ENCODE data around the gene DCXR. TPM values are rescaled to one million over a fixed set of nuclear protein-coding genes. Genes with fewer than 3 reads are reported as not detected.

DCXR gene
- total RNA-seq, 4 donors from 2014 or later = 130 to 296 (median 223) TPM

- H3K27me3 ChIP-seq = no peaks in the 10 kb centered on the region
- TF ChIP-seq POLR2A (IDR thresholded peaks at IDR 0.05) = no peak
- TF ChIP-seq, protein P1, sequence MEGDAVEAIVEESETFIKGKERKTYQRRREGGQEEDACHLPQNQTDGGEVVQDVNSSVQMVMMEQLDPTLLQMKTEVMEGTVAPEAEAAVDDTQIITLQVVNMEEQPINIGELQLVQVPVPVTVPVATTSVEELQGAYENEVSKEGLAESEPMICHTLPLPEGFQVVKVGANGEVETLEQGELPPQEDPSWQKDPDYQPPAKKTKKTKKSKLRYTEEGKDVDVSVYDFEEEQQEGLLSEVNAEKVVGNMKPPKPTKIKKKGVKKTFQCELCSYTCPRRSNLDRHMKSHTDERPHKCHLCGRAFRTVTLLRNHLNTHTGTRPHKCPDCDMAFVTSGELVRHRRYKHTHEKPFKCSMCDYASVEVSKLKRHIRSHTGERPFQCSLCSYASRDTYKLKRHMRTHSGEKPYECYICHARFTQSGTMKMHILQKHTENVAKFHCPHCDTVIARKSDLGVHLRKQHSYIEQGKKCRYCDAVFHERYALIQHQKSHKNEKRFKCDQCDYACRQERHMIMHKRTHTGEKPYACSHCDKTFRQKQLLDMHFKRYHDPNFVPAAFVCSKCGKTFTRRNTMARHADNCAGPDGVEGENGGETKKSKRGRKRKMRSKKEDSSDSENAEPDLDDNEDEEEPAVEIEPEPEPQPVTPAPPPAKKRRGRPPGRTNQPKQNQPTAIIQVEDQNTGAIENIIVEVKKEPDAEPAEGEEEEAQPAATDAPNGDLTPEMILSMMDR (IDR thresholded peaks at IDR 0.05 in 4 of 5, conservative IDR thresholded peaks at IDR 0.05 in 1 of 5) = no peak
- in situ Hi-C loops (cut with MboI; ENCODE audit: low sequenced_read_pairs in 4 of 4) (no loop called here), intact Hi-C loops (cut with DNase I; ENCODE audit: low total_unique reads) (loop anchor here (10.0 kb wide), 1 partner anchor 66 kb away; no protein-coding TSS in a partner anchor)
- no peak overlapping the region for H3K27ac ChIP-seq
- peaks cover 0 to 3% of the 10 kb centered on the region in 2 donors for H3K36me3 ChIP-seq
- peaks cover 2 to 11% of the 10 kb centered on the region in 2 donors for H3K4me1 ChIP-seq
- ATAC-seq = no peak
- H3K4me3 ChIP-seq = no peak overlapping the region
- no peak for DNase-seq
- no peaks in the 10 kb centered on the region for H3K9me3 ChIP-seq
Measured at GRCh38 chr17:82008941-82009405, 28.5 kb downstream of the DCXR start.

DNA sequence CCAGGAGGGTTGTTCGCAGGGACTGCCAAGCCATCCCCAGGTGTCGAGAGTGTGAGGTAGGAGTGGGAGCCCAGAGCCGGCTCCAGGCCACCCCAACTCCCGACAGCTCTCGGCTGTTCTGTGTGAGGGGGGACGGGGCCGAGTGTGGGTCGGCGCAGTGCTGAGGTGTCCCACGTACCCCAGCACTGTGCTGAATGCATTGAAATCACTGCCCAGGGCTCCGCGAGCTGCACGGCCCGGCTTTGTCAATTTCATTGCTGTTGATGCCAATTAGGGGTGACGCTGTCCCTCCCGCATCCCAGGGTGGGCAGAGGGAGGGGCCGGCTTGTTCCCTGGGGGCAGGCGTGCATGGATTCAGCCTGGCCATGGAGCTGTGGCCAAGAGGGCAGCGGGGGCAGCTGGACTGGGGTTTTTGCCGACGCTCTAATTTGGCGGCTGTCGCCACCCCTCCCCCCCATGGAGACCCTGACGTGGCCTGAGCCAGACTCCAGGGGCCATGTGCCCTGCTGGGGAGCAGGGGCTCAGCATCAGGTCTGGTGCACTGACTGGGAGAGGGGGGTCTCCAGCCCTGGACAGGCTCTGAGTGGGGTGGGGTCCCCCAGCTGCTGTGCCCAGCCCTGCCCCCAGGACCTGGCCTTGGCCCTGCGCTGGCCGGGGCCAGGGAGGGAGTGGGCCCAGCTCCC, 29.1 kb downstream of the DCXR start:
- intact Hi-C loops (cut with DNase I; ENCODE audit: low total_unique reads) (loop anchor here (10.0 kb wide), 1 partner anchor 66 kb away; no protein-coding TSS in a partner anchor), in situ Hi-C loops (cut with MboI; ENCODE audit: low sequenced_read_pairs in 4 of 4) (no loop called here)
- Histone ChIP-seq H3K27me3 (no peaks in the 10 kb centered on the region), H3K9me3 (no peaks in the 10 kb centered on the region), H3K4me3 (no peak overlapping the region), H3K27ac (no peak overlapping the region), H3K4me1 (peaks cover 7 to 17% of the 10 kb centered on the region in 2 donors), H3K36me3 (peaks cover 0 to 3% of the 10 kb centered on the region in 2 donors)
- TF ChIP-seq, protein P1 (IDR thresholded peaks at IDR 0.05 in 4 of 5, conservative IDR thresholded peaks at IDR 0.05 in 1 of 5) = no peak
- no peak for TF ChIP-seq POLR2A (IDR thresholded peaks at IDR 0.05)
- no peak for DNase-seq
- ATAC-seq = no peak

DNA sequence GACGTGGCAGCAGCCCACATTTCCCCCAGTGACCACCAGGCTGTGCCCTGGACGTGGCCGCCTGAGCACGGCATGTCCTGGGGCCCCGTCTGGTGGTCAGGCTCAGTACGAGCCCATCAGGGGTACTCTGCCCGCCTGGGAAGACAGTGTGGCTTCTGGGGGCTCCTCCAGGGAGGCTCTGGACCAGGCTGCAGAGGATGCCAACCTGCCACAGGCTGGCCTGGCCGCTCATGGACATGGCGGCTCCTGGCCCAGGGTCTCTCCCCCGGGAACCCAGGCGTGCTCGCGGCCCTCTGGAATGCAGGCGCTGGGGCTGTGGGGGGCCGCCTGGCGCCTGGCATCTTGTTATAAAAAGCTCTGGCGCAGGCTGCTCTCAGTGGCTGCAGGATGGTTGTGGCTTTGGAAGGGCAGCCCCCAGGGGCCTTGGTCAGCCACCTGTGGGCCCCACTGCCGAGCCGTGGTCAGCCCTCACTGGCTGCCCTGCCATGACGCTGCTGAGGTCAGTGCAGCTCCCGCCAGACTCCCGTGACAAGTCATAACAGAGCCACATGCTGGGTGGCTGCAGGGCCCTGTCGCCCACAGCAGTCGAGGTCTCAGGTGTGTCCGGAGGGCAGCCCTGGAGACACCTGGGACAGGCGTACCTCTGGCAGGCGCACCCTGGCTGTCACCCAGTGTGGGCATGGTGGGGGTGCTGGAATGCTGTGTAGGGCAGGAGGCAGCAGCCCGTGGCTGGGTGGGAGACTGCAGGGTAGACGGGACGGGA, 29.8 kb downstream of the DCXR start:
- intact Hi-C loops (cut with DNase I; ENCODE audit: low total_unique reads) = loop anchor here (10.0 kb wide), 1 partner anchor 67 kb away; no protein-coding TSS in a partner anchor
- no peak overlapping the region for H3K27ac ChIP-seq
- H3K36me3 ChIP-seq = peaks cover 0 to 3% of the 10 kb centered on the region in 2 donors
- H3K4me1 ChIP-seq = peaks cover 15 to 24% of the 10 kb centered on the region in 2 donors
- H3K4me3 ChIP-seq = no peak overlapping the region
- DNase-seq (no peak), ATAC-seq (no peak)
- H3K9me3 ChIP-seq = no peaks in the 10 kb centered on the region
- TF ChIP-seq POLR2A (IDR thresholded peaks at IDR 0.05) = no peak
- TF ChIP-seq, protein P1 (IDR thresholded peaks at IDR 0.05 in 4 of 5, conservative IDR thresholded peaks at IDR 0.05 in 1 of 5) = no peak
- H3K27me3 ChIP-seq = no peaks in the 10 kb centered on the region
- in situ Hi-C loops (cut with MboI; ENCODE audit: low sequenced_read_pairs in 4 of 4) = no loop called here

DNA sequence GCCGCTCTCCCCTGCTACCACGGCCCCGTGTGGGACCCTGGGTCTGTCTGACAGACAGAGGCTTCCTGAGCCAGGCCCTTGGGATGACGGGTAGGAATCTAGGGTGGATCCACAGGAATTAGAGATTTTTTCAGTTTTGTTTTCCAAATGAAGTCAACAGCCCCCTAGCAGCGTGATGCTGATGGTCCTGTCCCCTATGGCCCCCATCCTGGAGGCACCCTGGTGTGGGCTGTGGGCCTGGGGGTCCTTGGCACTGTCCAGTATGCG, 30.3 kb downstream of the DCXR start:
- intact Hi-C loops (cut with DNase I; ENCODE audit: low total_unique reads) (loop anchor here (10.0 kb wide), 1 partner anchor 68 kb away; no protein-coding TSS in a partner anchor), in situ Hi-C loops (cut with MboI; ENCODE audit: low sequenced_read_pairs in 4 of 4) (no loop called here)
- no peaks in the 10 kb centered on the region for H3K9me3 ChIP-seq
- H3K36me3 ChIP-seq = peaks cover 0 to 3% of the 10 kb centered on the region in 2 donors
- H3K4me3 ChIP-seq = no peak overlapping the region
- no peaks in the 10 kb centered on the region for H3K27me3 ChIP-seq
- no peak for TF ChIP-seq POLR2A (IDR thresholded peaks at IDR 0.05)
- TF ChIP-seq, protein P1 (IDR thresholded peaks at IDR 0.05 in 4 of 5, conservative IDR thresholded peaks at IDR 0.05 in 1 of 5) = no peak
- ATAC-seq (no peak), DNase-seq (no peak)
- no peak overlapping the region for H3K27ac ChIP-seq
- H3K4me1 ChIP-seq = peaks cover 20 to 30% of the 10 kb centered on the region in 2 donors

Data from gastrocnemius medialis (tissue), 4 donors.